Endothelial cell of umbilical vein (primary cell): Measurements from ENCODE around the gene VIT. TPM values are rescaled to one million over a fixed set of nuclear protein-coding genes. Genes with fewer than 3 reads are reported as not detected.

Experiments used
- BruUV-seq: library from RNA; stranded (reverse); fragments of 400-500 nt; replicated peaks from 2 replicates; lab custom pipeline; 2021; lab: Mats Ljungman, UMichigan
- CTCF ChIA-PET: fragments of 300-600, 350-600 bp; sonication (Branson Sonifier 250); formaldehyde crosslinking; loops from one replicate; lab custom pipeline; 2021; ENCODE audit warnings: antibody characterized with exemption, inconsistent platforms; lab: Charles Lee
- POLR2A ChIA-PET: fragments of 300-600, 350-600 bp; sonication (Branson Sonifier 250); formaldehyde crosslinking; loops from one replicate; lab custom pipeline; 2021; ENCODE audit warnings: antibody characterized with exemption, inconsistent platforms; lab: Charles Lee
- DNase-seq: peaks from one replicate; pipeline ENCODE4 v3.0.0-alpha.2; 2011; ENCODE audit warnings: low read depth, low spot score
- FAIRE-seq: peaks from 2 replicates; lab custom pipeline; 2011; peaks lifted over from hg19 to GRCh38; lab: Jason Lieb, UNC
- H2AFZ ChIP-seq: 2 replicates; pipeline ENCODE4 v1.6.0; 2012; ENCODE audit warnings: low read depth, low read length, control low read depth, inconsistent platforms
- H3K27ac ChIP-seq: 2 replicates; pipeline ENCODE4 v1.5.1; 2011; ENCODE audit warnings: low read depth, mild to moderate bottlenecking, control low read depth, low read length, moderate library complexity; ENCODE audit not compliant: insufficient read depth
- H3K27me3 ChIP-seq, 2 experiments: 2 replicates each; pipeline versions ENCODE4 v1.6.0 to v1.6.1; 2011; ENCODE audit warnings: low read length in 2 of 2, mixed read lengths in 1 of 2; ENCODE audit not compliant: control insufficient read depth in 2 of 2, insufficient read depth in 2 of 2
- H3K36me3 ChIP-seq, 2 experiments: 2 replicates in 1 of 2; 3 replicates in 1 of 2; pipeline ENCODE4 v1.5.1; 2011; ENCODE audit warnings: low read length in 2 of 2, mild to moderate bottlenecking in 1 of 2, moderate library complexity in 1 of 2; ENCODE audit not compliant: control insufficient read depth in 2 of 2, insufficient read depth in 2 of 2; ENCODE audit errors: extremely low read depth in 1 of 2
- H3K4me1 ChIP-seq: 3 replicates; pipeline ENCODE4 v1.5.1; 2011; ENCODE audit warnings: mild to moderate bottlenecking, low read length; ENCODE audit not compliant: control insufficient read depth, insufficient read depth; ENCODE audit errors: extremely low read depth
- H3K4me2 ChIP-seq: 2 replicates; pipeline ENCODE4 v1.6.1; 2011; ENCODE audit warnings: low read length, control low read depth, mixed read lengths; ENCODE audit not compliant: insufficient read depth
- H3K4me3 ChIP-seq, 3 experiments: fragments of 200-600 bp in 1 of 3; sonication (generic), shearing (Covaris generic) in 1 of 3; replicated peaks in 1 of 3; 2 replicates each; pipeline ENCODE4 v1.5.1; 2011 to 2016; ENCODE audit warnings: control low read depth in 3 of 3, low read length in 3 of 3, mild to moderate bottlenecking in 2 of 3, inconsistent platforms in 1 of 3, low read depth in 1 of 3, moderate library complexity in 1 of 3; ENCODE audit not compliant: insufficient read depth in 1 of 3
- H3K79me2 ChIP-seq: 2 replicates; pipeline ENCODE4 v1.6.0; 2012; ENCODE audit warnings: low read length, inconsistent platforms; ENCODE audit not compliant: control insufficient read depth, insufficient read depth
- H3K9ac ChIP-seq: replicated peaks from 2 replicates; pipeline ENCODE3; 2011; ENCODE audit warnings: low read length, control low read depth; ENCODE audit not compliant: insufficient read depth; ENCODE audit errors: extremely low read depth
- H3K9me1 ChIP-seq: replicated peaks from 3 replicates; pipeline ENCODE4 v1.6.0; 2011; ENCODE audit warnings: mild to moderate bottlenecking, low read length; ENCODE audit not compliant: control insufficient read depth, insufficient read depth; ENCODE audit errors: extremely low read depth
- H3K9me3 ChIP-seq: replicated peaks from 2 replicates; pipeline ENCODE4 v1.5.1; 2012; ENCODE audit warnings: low read length, inconsistent platforms; ENCODE audit not compliant: control insufficient read depth, insufficient read depth
- H4K20me1 ChIP-seq: replicated peaks from 2 replicates; pipeline ENCODE3; 2011; ENCODE audit warnings: mild to moderate bottlenecking, low read length; ENCODE audit not compliant: control insufficient read depth, insufficient read depth; ENCODE audit errors: extremely low read depth
- CTCF ChIP-seq, 2 donors: IDR thresholded peaks; 1 replicate in 1 of 2; 2 replicates in 1 of 2; pipeline ENCODE4 v1.5.1; 2011; ENCODE audit warnings: low read length in 2 of 2, mild to moderate bottlenecking in 2 of 2, moderate library complexity in 2 of 2, control low read depth in 1 of 2, inconsistent platforms in 1 of 2, low read depth in 1 of 2; ENCODE audit not compliant: insufficient read depth in 1 of 2; ENCODE audit errors: extremely low read depth in 1 of 2
- EZH2 ChIP-seq: IDR thresholded peaks from 2 replicates; pipeline ENCODE4 v1.6.1; 2012; ENCODE audit warnings: borderline replicate concordance, low read depth, mild to moderate bottlenecking, moderate library complexity, low read length, inconsistent platforms; ENCODE audit not compliant: severe bottlenecking
- FOS ChIP-seq: IDR thresholded peaks from 2 replicates; pipeline ENCODE4 v1.6.1; 2011; ENCODE audit warnings: mild to moderate bottlenecking, low read length, moderate library complexity, borderline replicate concordance; ENCODE audit not compliant: insufficient read depth
- GATA2 ChIP-seq: IDR thresholded peaks from 2 replicates; pipeline ENCODE4 v1.7.0; 2011; ENCODE audit warnings: low read depth, mild to moderate bottlenecking, moderate library complexity, mixed read lengths, low read length; ENCODE audit not compliant: insufficient read length, insufficient read depth
- JUN ChIP-seq: IDR thresholded peaks from 2 replicates; pipeline ENCODE4 v1.6.1; 2011; ENCODE audit warnings: borderline replicate concordance, low read depth; ENCODE audit not compliant: insufficient read length, insufficient read depth
- MYC ChIP-seq: IDR thresholded peaks from one replicate; pipeline ENCODE4 v1.6.1; 2011; ENCODE audit warnings: mild to moderate bottlenecking, low read depth, low read length
- POLR2A ChIP-seq: IDR thresholded peaks from 2 replicates; pipeline ENCODE4 v1.6.1; 2012; ENCODE audit warnings: low read depth, mild to moderate bottlenecking, control low read depth, low read length
- dilution Hi-C: fragments of 300-500 bp; cut with MboI; formaldehyde crosslinking; loops from one replicate; pipeline ENCODE4 v1.15.0; 2019; ENCODE audit warnings: low sequenced_read_pairs; ENCODE audit not compliant: extremely low pct_ligation_motif_present
- intact Hi-C: fragments of 100-400 bp; cut with micrococcal nuclease; formaldehyde crosslinking; loops from one replicate; pipeline ENCODE4 v1.10.0; 2022
- polyA plus RNA-seq, 4 experiments: library from polyadenylated mRNA; depleted of rRNA in 3 of 4; stranded (reverse) in 3 of 4; unstranded in 1 of 4; fragments of >200 nt; gene quantifications; 2 replicates each; pipeline versions ENCODE4 v1.2.1 to v1.2.3, GENCODE V29; 2011 to 2012; ENCODE audit warnings: missing spikeins in 1 of 4
- total RNA-seq: library from RNA; stranded (reverse); gene quantifications from 2 replicates; pipeline ENCODE4 v1.2.3, GENCODE V29; 2021
- TF ChIP-seq, protein P1 (sequence below): IDR thresholded peaks from 2 replicates; pipeline ENCODE4 v1.6.1; 2011; ENCODE audit not compliant: insufficient read depth, insufficient read length

VIT gene
- total and polyA plus RNA-seq, 2 donors (not counting 3 experiments of a cell fraction or from before 2014, with no cell fraction given), result 0.54 to 0.88 TPM

GRCh38 chr2:36805635-36806224 lies 109.2 kb downstream of the VIT start:
- H3K27ac ChIP-seq, result no peak overlapping the region
- H3K9ac ChIP-seq, result no peak overlapping the region
- H3K4me3 ChIP-seq, result no peak overlapping the region
- H3K9me3 ChIP-seq, result no peaks in the 10 kb centered on the region
- no peak overlapping the region for H3K4me2 ChIP-seq
- no peaks in the 10 kb centered on the region for H3K9me1 ChIP-seq
- ChIA-PET POLR2A (no interaction called here), CTCF (no interaction called here)
- no peaks in the 10 kb centered on the region for H3K4me1 ChIP-seq
- FAIRE-seq, result no peak
- no peaks in the 10 kb centered on the region for H4K20me1 ChIP-seq
- no peak for DNase-seq
- H3K27me3 ChIP-seq, result peaks cover 3 to 9% of the 10 kb centered on the region in 2 experiments
- no peaks in the 10 kb centered on the region for H3K79me2 ChIP-seq
- dilution Hi-C loops (no loop called here), intact Hi-C loops (no loop called here)
- H2AFZ ChIP-seq, result no peak overlapping the region
- no peaks in the 10 kb centered on the region for H3K36me3 ChIP-seq
- BruUV-seq, result no TSS peak
- TF ChIP-seq FOS (no peak), MYC (no peak), EZH2 (no peak), JUN (no peak), CTCF (IDR thresholded peaks at IDR 0.05; ENCODE audit: extremely low read depth in 1 of 2, insufficient read depth in 1 of 2, low read depth in 1 of 2, low read length in 2 of 2) (no peak), GATA2 (no peak), POLR2A (no peak)
- TF ChIP-seq, protein P1, sequence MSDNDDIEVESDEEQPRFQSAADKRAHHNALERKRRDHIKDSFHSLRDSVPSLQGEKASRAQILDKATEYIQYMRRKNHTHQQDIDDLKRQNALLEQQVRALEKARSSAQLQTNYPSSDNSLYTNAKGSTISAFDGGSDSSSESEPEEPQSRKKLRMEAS, result no peak
